Stimulated activated CD8-positive, alpha-beta memory T cell treated with anti-CD3 and anti-CD28 coated beads, Interleukin-2, amount 100 ng/mL, for 1 hour (primary cell): Measurements from ENCODE around the gene UBAC2.

Experiments used
- DNase-seq, 2 donors: peaks; one replicate each; pipeline ENCODE4 v3.0.0-alpha.2; 2020; ENCODE audit warnings: low read depth in 2 of 2

The UBAC2 gene

GRCh38 chr13:99296398-99296797 lies 95.7 kb downstream of the UBAC2 start:
- no peak for DNase-seq

DNA sequence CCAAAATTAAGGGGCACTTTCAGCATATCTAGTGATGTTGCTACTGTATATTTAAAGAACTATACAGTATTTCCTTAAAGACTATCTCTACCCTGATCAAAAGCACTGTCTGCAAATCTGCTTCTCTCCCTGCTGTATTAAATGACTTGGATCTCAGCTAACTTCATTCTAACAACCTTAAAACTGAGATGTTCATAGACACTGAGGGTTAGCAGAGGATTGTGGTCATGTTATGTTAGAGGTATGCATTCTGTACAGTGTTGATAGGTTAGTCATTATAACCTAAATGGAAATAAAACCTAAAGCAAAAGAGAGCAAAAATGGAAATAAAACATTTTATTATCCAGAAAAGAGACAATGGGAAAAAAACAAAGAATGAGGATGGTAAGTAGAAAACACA lies 96.7 kb downstream of the UBAC2 start:
- DNase-seq, result no peak

GRCh38 chr13:99298056-99298455 lies 97.4 kb downstream of the UBAC2 start:
- no peak for DNase-seq

DNA sequence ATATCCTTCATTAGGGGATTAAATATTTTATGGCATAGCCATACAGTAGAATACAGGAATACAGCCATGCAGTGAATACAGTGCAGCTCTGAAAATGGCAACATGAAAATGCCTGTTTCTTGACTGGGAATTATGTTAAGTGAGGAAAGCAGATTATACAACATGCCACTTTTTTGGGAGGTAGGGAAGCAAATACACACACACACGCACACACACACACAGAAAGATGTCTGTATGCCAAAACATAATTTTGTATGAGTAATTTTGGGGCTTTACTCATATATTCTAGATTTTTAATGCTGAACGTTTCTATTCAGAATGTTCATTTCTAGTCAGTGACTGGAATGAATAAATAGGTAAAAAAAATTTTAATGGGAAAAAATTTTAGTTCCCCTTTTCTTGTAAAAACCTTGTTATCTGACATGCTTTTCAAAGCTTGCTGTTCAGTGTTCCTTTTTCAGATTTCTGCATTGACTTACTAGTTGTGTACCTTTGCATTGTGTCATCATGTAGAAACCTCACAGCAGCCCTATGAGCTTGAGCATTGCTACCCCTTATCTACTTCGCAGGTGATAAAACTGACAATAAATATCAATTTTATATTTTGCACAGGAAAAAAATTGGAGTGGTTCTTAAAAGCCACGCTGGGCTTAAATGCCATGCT lies 98.7 kb downstream of the UBAC2 start:
- DNase-seq, result no peak

GRCh38 chr13:99299920-99300341 lies 99.3 kb downstream of the UBAC2 start:
- DNase-seq, result no peak

- no peak for DNase-seq
Measured at GRCh38 chr13:99301056-99301838, 100.6 kb downstream of the UBAC2 start.

- DNase-seq, result no peak
Measured at GRCh38 chr13:99301913-99302636, 101.4 kb downstream of the UBAC2 start.

GRCh38 chr13:99302637-99303505 lies 102.2 kb downstream of the UBAC2 start:
- DNase-seq, result no peak

GRCh38 chr13:99303863-99304521 lies 103.3 kb downstream of the UBAC2 start:
- no peak for DNase-seq

GRCh38 chr13:99304541-99304940 lies 103.9 kb downstream of the UBAC2 start:
- no peak for DNase-seq

DNA sequence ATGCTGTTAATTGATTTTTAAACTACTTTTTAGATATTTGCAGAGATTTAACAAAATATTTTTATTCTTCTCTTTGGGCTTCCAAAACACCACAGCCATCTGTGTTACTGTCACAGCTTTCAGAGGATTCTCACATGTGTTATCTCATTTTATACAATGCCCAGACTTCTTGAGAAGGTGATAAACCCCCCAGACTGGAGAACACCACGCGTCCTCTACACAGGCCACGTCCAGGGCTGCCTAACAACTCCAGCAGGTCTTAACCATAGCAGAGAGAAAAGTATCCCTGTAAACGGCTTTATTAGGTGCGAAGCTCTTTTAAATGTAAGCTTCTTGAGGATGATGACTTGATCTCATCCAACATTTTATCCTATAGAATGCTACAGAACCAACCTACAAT lies 104.5 kb downstream of the UBAC2 start:
- DNase-seq, result no peak

- no peak for DNase-seq
Measured at GRCh38 chr13:99305566-99305965, 104.9 kb downstream of the UBAC2 start.

DNA sequence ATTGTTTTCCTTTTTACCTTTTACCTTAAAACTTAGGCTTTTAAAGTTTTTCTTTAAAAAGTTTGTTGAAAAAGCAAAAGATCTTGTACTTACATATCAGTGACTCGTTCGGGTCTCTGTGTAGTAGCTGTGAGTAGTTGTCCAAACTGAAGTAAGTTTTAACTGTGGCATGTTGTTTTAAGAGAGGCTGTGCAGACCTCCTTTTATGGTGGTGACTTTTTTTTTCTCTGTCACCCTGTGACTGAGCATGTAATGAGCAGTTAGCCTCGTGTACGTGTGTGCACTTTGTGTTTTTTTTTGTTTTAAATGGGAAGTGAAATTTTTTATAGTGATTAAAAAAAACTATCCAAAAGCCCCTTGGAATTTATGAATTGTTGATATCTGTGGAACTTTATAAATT lies 106.6 kb downstream of the UBAC2 start, which contains the start of gene GPR183:
GPR183 (minus strand) TSS at position 153 of the 400 bp plus-strand sequence. CDS start 11,254 bp downstream, outside the sequence.
- DNase-seq, result no peak

DNA sequence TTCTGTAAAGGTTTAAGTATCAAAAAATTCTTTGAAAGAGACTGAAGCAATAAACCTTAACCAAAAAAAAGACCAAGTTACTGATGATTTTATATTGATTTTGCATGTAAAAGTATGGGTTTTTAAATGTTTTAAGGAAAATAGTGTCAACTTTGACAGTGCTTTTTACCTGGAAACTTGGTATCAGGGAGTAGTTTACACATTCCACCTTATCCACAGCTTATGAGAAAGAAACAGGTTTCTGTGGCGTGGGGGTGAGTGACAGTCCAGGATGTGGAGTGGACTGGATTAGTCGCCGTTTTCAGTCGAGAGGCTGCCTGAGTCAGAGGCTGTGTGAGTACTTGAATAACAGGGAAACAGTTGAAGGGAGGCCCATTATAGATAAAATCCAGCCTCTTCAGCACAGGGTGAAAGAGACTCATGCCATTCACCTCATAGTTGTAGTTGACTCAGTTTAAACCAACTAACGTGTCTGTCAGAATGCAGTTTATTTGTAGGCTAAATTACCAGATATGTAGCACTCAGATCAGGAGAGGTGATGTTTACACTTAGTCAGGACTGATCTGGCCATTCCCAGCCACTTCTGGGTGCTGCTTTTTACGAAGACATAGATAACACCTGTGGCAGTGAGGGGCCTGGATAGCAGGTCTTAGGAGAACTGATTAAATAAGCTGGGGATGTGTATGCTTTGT lies 107.1 kb downstream of the UBAC2 start:
- DNase-seq, result no peak

- no peak for DNase-seq
Measured at GRCh38 chr13:99308471-99309087, 107.9 kb downstream of the UBAC2 start.

DNA sequence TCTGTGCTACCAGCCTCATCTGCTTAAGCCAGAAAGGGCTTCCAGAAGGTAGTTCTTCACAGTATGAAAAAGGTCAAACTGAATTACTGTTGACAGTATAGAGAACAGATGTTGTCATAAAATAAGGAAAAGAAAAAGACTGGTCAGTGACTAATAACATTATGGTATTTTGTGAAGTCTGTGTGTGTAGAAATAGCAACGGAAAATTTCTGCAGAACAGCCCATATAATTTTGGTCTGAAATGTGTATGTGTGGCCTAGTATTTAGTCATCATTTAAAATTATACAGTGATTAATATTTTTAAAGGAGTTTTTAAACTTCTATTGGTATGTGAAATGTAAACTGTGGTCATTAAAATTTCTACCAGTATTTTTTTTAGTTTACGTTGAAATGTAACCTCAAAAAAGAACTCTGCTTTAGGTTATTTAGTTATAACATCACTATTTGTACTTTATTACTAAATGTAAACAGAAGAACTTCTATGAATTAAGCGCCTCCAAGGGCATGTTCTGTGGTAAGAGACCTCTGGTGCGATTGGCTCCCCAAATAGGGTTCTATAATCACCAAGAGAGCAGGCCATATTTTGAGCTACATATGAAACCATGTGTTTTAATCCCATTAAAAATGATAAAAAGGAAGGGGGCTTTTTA lies 109.9 kb downstream of the UBAC2 start:
- no peak for DNase-seq

GRCh38 chr13:99311137-99311536 lies 110.5 kb downstream of the UBAC2 start:
- no peak for DNase-seq

- no peak for DNase-seq
Measured at GRCh38 chr13:99311748-99312492, 111.3 kb downstream of the UBAC2 start.

DNA sequence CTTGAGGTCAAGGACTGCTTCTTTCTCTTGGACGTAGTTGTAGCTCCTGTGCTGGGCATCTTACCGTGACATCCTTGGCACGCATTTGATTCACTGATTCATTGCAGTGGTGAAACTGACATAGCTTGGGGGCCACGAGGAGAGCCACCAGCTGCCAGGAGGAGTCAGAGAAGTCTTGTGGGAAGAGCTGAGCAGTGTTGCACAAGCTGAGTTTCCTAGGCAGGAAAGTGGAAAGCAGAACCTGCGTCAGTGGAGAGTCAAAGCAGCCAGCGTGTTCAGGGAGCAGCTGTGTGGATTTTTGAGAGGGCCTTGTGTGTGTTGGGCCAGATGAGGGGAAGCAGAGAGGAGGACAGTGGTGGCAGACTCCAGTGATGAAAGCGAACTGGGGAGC lies 111.8 kb downstream of the UBAC2 start:
- no peak for DNase-seq
